ENCODE data around the gene C5orf15. TPM values are rescaled to one million over a fixed set of nuclear protein-coding genes. Genes with fewer than 3 reads are reported as not detected.

The C5orf15 gene
- total and polyA plus RNA-seq, 9 of the 15 experiments (the other 6 are each of a cell fraction or from before 2014, with no cell fraction given) = 23.3 to 50.7 (median 35.5) TPM

DNA sequence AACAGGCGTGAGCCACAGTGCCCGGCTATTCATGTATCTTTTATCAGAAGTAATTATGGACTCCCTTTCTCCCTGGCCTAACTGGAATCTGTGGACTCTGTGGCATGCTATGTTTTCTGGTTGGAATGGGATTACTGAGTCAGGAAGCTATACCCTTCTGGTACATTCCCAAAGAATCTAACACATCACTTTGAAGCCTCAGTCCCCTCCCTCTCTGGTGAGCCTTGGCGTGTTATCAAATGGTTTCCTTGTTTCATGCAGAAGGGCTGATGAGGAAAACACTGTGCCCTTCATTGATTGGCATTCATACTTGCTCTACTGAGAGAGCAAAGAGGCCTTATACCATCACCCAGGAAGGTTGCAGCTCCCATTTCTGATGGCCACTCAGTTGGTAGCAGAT is 22.9 kb downstream of the C5orf15 start:
- TF ChIP-seq FOXJ2 (tag; IDR thresholded peaks at IDR 0.05) (no peak), POLR2G (IDR thresholded peaks at IDR 0.05; ENCODE audit: low read depth, low read length) (no peak), CBFA2T3 (IDR thresholded peaks at IDR 0.05) (no peak), SAFB (IDR thresholded peaks at IDR 0.05; ENCODE audit: borderline replicate concordance, low read depth, low read length) (no peak), ZNF57 (CRISPR knock-in tag; IDR thresholded peaks at IDR 0.05) (no peak)
- TF ChIP-seq, protein P1, sequence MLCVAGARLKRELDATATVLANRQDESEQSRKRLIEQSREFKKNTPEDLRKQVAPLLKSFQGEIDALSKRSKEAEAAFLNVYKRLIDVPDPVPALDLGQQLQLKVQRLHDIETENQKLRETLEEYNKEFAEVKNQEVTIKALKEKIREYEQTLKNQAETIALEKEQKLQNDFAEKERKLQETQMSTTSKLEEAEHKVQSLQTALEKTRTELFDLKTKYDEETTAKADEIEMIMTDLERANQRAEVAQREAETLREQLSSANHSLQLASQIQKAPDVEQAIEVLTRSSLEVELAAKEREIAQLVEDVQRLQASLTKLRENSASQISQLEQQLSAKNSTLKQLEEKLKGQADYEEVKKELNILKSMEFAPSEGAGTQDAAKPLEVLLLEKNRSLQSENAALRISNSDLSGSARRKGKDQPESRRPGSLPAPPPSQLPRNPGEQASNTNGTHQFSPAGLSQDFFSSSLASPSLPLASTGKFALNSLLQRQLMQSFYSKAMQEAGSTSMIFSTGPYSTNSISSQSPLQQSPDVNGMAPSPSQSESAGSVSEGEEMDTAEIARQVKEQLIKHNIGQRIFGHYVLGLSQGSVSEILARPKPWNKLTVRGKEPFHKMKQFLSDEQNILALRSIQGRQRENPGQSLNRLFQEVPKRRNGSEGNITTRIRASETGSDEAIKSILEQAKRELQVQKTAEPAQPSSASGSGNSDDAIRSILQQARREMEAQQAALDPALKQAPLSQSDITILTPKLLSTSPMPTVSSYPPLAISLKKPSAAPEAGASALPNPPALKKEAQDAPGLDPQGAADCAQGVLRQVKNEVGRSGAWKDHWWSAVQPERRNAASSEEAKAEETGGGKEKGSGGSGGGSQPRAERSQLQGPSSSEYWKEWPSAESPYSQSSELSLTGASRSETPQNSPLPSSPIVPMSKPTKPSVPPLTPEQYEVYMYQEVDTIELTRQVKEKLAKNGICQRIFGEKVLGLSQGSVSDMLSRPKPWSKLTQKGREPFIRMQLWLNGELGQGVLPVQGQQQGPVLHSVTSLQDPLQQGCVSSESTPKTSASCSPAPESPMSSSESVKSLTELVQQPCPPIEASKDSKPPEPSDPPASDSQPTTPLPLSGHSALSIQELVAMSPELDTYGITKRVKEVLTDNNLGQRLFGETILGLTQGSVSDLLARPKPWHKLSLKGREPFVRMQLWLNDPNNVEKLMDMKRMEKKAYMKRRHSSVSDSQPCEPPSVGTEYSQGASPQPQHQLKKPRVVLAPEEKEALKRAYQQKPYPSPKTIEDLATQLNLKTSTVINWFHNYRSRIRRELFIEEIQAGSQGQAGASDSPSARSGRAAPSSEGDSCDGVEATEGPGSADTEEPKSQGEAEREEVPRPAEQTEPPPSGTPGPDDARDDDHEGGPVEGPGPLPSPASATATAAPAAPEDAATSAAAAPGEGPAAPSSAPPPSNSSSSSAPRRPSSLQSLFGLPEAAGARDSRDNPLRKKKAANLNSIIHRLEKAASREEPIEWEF (CRISPR knock-in tag; IDR thresholded peaks at IDR 0.05) = no peak
- TF ChIP-seq, protein P2, sequence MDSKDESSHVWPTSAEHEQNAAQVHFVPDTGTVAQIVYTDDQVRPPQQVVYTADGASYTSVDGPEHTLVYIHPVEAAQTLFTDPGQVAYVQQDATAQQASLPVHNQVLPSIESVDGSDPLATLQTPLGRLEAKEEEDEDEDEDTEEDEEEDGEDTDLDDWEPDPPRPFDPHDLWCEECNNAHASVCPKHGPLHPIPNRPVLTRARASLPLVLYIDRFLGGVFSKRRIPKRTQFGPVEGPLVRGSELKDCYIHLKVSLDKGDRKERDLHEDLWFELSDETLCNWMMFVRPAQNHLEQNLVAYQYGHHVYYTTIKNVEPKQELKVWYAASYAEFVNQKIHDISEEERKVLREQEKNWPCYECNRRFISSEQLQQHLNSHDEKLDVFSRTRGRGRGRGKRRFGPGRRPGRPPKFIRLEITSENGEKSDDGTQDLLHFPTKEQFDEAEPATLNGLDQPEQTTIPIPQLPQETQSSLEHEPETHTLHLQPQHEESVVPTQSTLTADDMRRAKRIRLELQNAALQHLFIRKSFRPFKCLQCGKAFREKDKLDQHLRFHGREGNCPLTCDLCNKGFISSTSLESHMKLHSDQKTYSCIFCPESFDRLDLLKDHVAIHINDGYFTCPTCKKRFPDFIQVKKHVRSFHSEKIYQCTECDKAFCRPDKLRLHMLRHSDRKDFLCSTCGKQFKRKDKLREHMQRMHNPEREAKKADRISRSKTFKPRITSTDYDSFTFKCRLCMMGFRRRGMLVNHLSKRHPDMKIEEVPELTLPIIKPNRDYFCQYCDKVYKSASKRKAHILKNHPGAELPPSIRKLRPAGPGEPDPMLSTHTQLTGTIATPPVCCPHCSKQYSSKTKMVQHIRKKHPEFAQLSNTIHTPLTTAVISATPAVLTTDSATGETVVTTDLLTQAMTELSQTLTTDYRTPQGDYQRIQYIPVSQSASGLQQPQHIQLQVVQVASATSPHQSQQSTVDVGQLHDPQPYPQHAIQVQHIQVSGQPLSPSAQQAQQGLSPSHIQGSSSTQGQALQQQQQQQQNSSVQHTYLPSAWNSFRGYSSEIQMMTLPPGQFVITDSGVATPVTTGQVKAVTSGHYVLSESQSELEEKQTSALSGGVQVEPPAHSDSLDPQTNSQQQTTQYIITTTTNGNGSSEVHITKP (IDR thresholded peaks at IDR 0.05; ENCODE audit: partially characterized antibody) = no peak
- no peak overlapping the region for H2AFZ ChIP-seq (ENCODE audit: low read depth, low read length)
- no peak overlapping the region for H3K27ac ChIP-seq (ENCODE audit: extremely low read depth, low read depth, low read length)
- 0 out of 2 replicates have a peak, but pooled peaks cover 3% of the 10 kb centered on the region for H4K20me1 ChIP-seq (replicated peaks; ENCODE audit: control insufficient read depth, insufficient read depth, low read length)
- DNase-seq (ENCODE audit: extremely low read depth in 1 of 4, low spot score in 3 of 4) = no peak
- peaks cover 16 to 18% of the 10 kb centered on the region in 2 experiments; a peak in 4 of 5 replicates for H3K4me1 ChIP-seq (replicated peaks in 1 of 2; ENCODE audit: control insufficient read depth in 2 of 2, insufficient read depth in 2 of 2, low read length in 2 of 2)
- POLR2A ChIA-PET = interaction anchor here (0.5 to 1.0 kb wide), 2 partner anchors 8 to 32 kb away, joined by 3 to 4 read pairs; no protein-coding TSS in a partner anchor
- H3K9me3 ChIP-seq (replicated peaks; ENCODE audit: control insufficient read depth, insufficient read depth, low read depth, low read length) = no peaks in the 10 kb centered on the region
- CTCF ChIA-PET (ENCODE audit: low intra/inter-chr PET ratio) = no interaction called here
- no TSS peak for BruUV-seq (replicated peaks)
- no peak overlapping the region for H3K4me2 ChIP-seq (ENCODE audit: insufficient read depth, low read length)
- H3K79me2 ChIP-seq (ENCODE audit: control insufficient read depth, insufficient read depth, low read length) = no peaks in the 10 kb centered on the region
- H3K9ac ChIP-seq (ENCODE audit: insufficient read depth in 1 of 2, low read depth in 2 of 2, low read length in 2 of 2) = no peak overlapping the region
- H3K9me1 ChIP-seq (ENCODE audit: control insufficient read depth, insufficient read depth, low read length) = no peaks in the 10 kb centered on the region
- no peak for FAIRE-seq
- in situ Hi-C loops (cut with MboI) (loop anchor here (10.0 kb wide), 1 partner anchor 521 kb away; no protein-coding TSS in a partner anchor), intact Hi-C loops (cut with micrococcal nuclease) (loop anchor here (10.0 kb wide), 1 partner anchor 461 kb away; no protein-coding TSS in a partner anchor)
- no peak for ATAC-seq
- H3K27me3 ChIP-seq (ENCODE audit: control insufficient read depth in 2 of 2, insufficient read depth in 2 of 2, low read length in 2 of 2) = no peaks in the 10 kb centered on the region
- no peaks in the 10 kb centered on the region for H3K36me3 ChIP-seq (ENCODE audit: control insufficient read depth, insufficient read depth, low read length)
- 15% methylated on average over 3 of the region's 3 CpGs for WGBS (ENCODE audit: insufficient coverage, low coverage, missing lambda C conversion rate)
- H3K4me3 ChIP-seq = no peak overlapping the region

Data from K562 (cell line).